Right lobe of liver (tissue), 6 donors: ENCODE results near the gene GFER. TPM values are rescaled to one million over a fixed set of nuclear protein-coding genes. Genes with fewer than 3 reads are reported as not detected.

ENCODE experiments used
- ATAC-seq, 4 donors: fragments of 200-7000 bp; cut with Tn5 transposase; one replicate each; pipeline ENCODE4 v1.9.1; 2020; ENCODE audit warnings: mild to moderate bottlenecking in 4 of 4, moderate library complexity in 4 of 4
- DNase-seq, 3 donors: peaks; one replicate each; pipeline ENCODE4 v3.0.0-alpha.2; 2020
- H3K27ac ChIP-seq, 3 donors: fragments of 200-600 bp; one replicate each; pipeline ENCODE4 v1.8.0; 2022
- H3K27me3 ChIP-seq, 2 donors: fragments of 200-600 bp; one replicate each; pipeline ENCODE4 v1.8.0; 2022
- H3K36me3 ChIP-seq, 4 donors: fragments of 200-600 bp; sonication (generic) in 1 of 4; one replicate each; pipeline versions ENCODE4 v1.5.1 to v1.8.0; 2017 to 2022; ENCODE audit warnings: control low read depth in 1 of 4
- H3K4me1 ChIP-seq, 4 donors: fragments of 200-600 bp; sonication (generic) in 1 of 4; one replicate each; pipeline versions ENCODE4 v1.5.1 to v1.8.0; 2017 to 2022; ENCODE audit warnings: control low read depth in 1 of 4
- H3K4me3 ChIP-seq, 3 donors: fragments of 200-600 bp; one replicate each; pipeline ENCODE4 v1.8.0; 2022
- H3K9me3 ChIP-seq, 4 donors: fragments of 200-600 bp; sonication (generic) in 1 of 4; one replicate each; pipeline versions ENCODE4 v1.5.1 to v1.8.0; 2017 to 2022; ENCODE audit warnings: control low read depth in 1 of 4
- POLR2A ChIP-seq: fragments of 450-650 bp; IDR thresholded peaks from one replicate; pipeline ENCODE4 v1.6.1; 2017; ENCODE audit warnings: antibody characterized with exemption, mild to moderate bottlenecking
- WGBS: methylation state at CpG from one replicate; pipeline ENCODE4 v1.1.6; 2018; ENCODE audit warnings: low coverage, low lambda C conversion rate; ENCODE audit not compliant: insufficient coverage; ENCODE audit errors: missing lambda C conversion rate; 5-methylcytosine and 5-hydroxymethylcytosine counted together
- intact Hi-C, 2 donors: fragments of 100-400 bp; cut with DNase I; formaldehyde crosslinking; loops; one replicate each; pipeline versions ENCODE4 v1.11.2 to v1.14.1; 2022
- total RNA-seq, 6 experiments: library from RNA; depleted of rRNA in 2 of 6; stranded (reverse); fragments of >200 nt in 2 of 6; fragmentation: NEBNext Ultra II Directional in 3 of 6; extraction: Animal tissue kit (Norgen Biotek cat#: 25700) in 3 of 6; gene quantifications; one replicate each; pipeline versions ENCODE4 v1.1.0 to v1.2.4, GENCODE V29; 2016 to 2023
- TF ChIP-seq, protein P1 (sequence below), 4 donors: fragments of 200-600 bp in 3 of 4; fragments of 450-650 bp in 1 of 4; IDR thresholded peaks; one replicate each; pipeline versions ENCODE4 v1.5.1 to v1.8.0; 2016 to 2022; ENCODE audit warnings: antibody characterized with exemption in 4 of 4, mild to moderate bottlenecking in 2 of 4
- donor health status: DM: no; HTN: yes; CAD: no.
- donor health status: DM: no; HTN: no; CAD: no.
- donor health status: DM: no; HTN: no; CAD: no.
- donor health status: DM: no; HTN: yes; CAD: no.
- donor health status: DM: no; HTN: yes; CAD: no.

The GFER gene
- total RNA-seq, 6 experiments from 2014 or later = 16.1 to 18.6 (median 18.0) TPM

DNA sequence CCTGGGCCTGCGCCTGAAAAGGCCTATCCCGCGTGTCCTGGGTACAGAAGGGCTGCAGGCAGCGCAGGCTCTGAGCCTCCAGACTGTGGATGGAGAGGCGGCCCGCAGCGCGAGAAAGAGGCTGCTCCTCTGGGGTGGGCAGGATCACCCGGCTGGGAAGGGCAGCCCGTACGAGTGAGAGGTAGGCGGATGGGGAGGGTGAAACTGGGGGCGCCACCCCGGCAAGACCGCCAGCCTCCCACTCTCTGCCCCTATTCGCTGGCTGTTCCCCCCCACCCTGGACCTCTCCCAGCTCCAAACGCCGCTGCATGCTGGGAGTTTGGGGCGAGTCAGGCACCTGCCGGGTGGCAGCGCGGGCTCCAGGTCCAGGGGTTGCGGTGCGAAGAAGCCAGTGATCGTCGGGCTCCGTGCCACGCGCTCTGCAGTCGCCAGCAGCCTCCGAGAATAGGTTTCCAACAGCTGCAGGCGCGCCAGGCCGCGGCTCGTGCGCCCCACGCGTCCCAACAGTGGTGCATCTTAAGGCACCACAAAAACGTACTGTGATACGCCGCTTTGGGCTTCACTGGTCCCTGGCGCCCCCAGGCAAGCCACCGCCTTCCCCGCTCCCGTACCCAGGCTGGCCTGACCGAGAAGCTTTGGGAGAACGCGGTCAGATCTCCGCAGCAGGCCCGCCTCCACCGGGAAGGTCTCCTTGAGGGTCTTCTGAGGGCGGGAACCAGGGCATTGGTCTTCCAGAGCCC is 3.8 kb upstream of the GFER start:
- no peak for ATAC-seq
- WGBS = 52% methylated on average over 3 of the region's 53 CpGs
- Histone ChIP-seq H3K4me1 (peaks cover 0 to 16% (median 8%) of the 10 kb centered on the region in 4 donors), H3K4me3 (no peak overlapping the region), H3K27ac (no peak overlapping the region), H3K9me3 (no peaks in the 10 kb centered on the region), H3K27me3 (no peaks in the 10 kb centered on the region), H3K36me3 (peaks cover 0 to 27% (median 10%) of the 10 kb centered on the region in 4 donors)
- intact Hi-C loops = no loop called here
- DNase-seq = no peak
- TF ChIP-seq, protein P1, sequence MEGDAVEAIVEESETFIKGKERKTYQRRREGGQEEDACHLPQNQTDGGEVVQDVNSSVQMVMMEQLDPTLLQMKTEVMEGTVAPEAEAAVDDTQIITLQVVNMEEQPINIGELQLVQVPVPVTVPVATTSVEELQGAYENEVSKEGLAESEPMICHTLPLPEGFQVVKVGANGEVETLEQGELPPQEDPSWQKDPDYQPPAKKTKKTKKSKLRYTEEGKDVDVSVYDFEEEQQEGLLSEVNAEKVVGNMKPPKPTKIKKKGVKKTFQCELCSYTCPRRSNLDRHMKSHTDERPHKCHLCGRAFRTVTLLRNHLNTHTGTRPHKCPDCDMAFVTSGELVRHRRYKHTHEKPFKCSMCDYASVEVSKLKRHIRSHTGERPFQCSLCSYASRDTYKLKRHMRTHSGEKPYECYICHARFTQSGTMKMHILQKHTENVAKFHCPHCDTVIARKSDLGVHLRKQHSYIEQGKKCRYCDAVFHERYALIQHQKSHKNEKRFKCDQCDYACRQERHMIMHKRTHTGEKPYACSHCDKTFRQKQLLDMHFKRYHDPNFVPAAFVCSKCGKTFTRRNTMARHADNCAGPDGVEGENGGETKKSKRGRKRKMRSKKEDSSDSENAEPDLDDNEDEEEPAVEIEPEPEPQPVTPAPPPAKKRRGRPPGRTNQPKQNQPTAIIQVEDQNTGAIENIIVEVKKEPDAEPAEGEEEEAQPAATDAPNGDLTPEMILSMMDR (IDR thresholded peaks at IDR 0.05) = no peak
- no peak for TF ChIP-seq POLR2A

DNA sequence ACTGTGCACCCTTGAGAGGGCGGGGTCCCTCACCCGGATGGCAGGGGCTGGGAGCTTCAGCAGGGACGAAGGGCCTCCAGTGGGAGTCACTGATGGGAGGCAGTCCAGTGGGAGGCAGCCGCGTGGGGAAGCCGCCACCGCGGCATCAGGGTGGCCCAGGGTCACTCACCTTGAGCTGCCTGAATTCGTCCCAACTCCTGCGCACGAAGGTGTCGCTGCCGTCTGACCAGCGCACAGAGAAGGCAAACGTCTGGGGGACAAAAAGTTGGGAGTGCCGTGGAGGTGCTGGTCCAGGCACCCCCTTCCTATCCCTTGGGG is 3.3 kb upstream of the GFER start:
- peaks cover 0 to 18% (median 8%) of the 10 kb centered on the region in 4 donors for H3K4me1 ChIP-seq
- 47% methylated on average over 5 of the region's 16 CpGs for WGBS
- no peaks in the 10 kb centered on the region for H3K27me3 ChIP-seq
- no peak overlapping the region for H3K4me3 ChIP-seq
- H3K9me3 ChIP-seq = no peaks in the 10 kb centered on the region
- peaks cover 0 to 27% (median 7%) of the 10 kb centered on the region in 4 donors for H3K36me3 ChIP-seq
- ATAC-seq (no peak), DNase-seq (no peak)
- TF ChIP-seq POLR2A = no peak
- TF ChIP-seq, protein P1 (IDR thresholded peaks at IDR 0.05) = no peak
- intact Hi-C loops = no loop called here
- no peak overlapping the region for H3K27ac ChIP-seq

DNA sequence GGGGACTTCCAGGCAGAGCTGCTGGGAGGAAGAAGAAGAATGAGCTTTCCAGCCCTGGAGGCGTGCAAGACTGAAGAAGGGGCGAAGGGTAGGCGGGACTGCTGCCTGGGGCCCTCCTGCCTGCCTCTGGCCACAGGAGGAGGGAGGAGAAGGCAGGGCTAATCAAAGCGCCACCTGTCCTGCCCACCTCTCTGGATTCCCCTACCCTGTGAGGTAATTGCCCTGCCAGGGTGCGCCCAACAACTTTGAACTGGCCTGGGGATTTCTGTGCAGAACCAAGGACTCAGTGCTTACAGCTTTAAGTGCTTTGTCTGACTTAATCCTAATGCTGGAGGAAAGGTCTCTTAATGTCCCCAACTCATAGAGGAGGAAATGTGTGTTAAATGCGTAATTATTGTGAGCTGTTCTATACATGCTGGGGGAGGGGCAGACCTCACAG is 2.6 kb upstream of the GFER start, which contains the start of gene NOXO1:
NOXO1 (minus strand) TSS at position 72 of the 439 bp plus-strand sequence. CDS start 290 bp downstream, outside the sequence.
- Histone ChIP-seq H3K36me3 (peaks cover 0 to 29% (median 3%) of the 10 kb centered on the region in 4 donors), H3K4me3 (no peak within 1 kb of the TSS), H3K27me3 (no peaks in the 10 kb centered on the region), H3K4me1 (peaks cover 0 to 18% (median 8%) of the 10 kb centered on the region in 4 donors), H3K9me3 (no peaks in the 10 kb centered on the region), H3K27ac (no peak within 1 kb of the TSS)
- DNase-seq = no peak
- intact Hi-C loops = no loop called here
- 45% methylated on average over 2 of the region's 6 CpGs for WGBS
- TF ChIP-seq POLR2A = no peak
- TF ChIP-seq, protein P1 (IDR thresholded peaks at IDR 0.05) = no peak
- ATAC-seq = no peak

DNA sequence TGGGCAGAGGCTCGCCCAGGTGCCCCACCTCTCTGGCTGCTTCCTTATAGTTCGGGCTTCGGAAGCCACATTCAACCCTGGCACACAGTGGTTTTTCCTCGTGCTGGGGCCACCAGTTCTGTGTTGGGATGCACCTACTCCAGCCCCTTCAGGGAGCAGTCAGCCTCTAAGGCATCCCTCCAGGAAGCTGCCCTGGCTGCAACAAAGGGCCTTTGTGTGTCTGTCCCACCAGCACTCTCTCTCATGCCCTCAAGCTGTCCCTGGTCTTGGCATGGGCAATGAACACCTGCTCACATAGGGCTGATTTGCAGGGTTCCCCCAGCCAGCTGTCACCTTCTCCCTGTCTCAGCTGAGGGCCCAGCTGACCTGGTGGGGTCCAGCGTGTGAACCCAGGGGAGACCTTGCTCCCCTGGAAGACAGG is 2.0 kb upstream of the GFER start:
- no peaks in the 10 kb centered on the region for H3K27me3 ChIP-seq
- ATAC-seq = no peak
- 80% methylated on average over 1 of the region's 5 CpGs for WGBS
- DNase-seq = no peak
- intact Hi-C loops = no loop called here
- TF ChIP-seq, protein P1 (IDR thresholded peaks at IDR 0.05) = no peak
- no peak for TF ChIP-seq POLR2A
- H3K36me3 ChIP-seq = peaks cover 0 to 26% (median 0%) of the 10 kb centered on the region in 4 donors
- peaks cover 0 to 18% (median 8%) of the 10 kb centered on the region in 4 donors for H3K4me1 ChIP-seq
- H3K4me3 ChIP-seq = no peak overlapping the region
- no peak overlapping the region for H3K27ac ChIP-seq
- no peaks in the 10 kb centered on the region for H3K9me3 ChIP-seq
